Panc1 (cell line): ENCODE data around the gene RBM24. TPM values are rescaled to one million over a fixed set of nuclear protein-coding genes. Genes with fewer than 3 reads are reported as not detected.

ENCODE experiments used
- ATAC-seq: fragments of 200-7000 bp; cut with Tn5 transposase; 2 replicates; pipeline ENCODE4 v1.9.1; 2020; ENCODE audit warnings: mild to moderate bottlenecking, moderate library complexity
- BruUV-seq: library from RNA; stranded (reverse); fragments of 400-500 nt; replicated peaks from 2 replicates; lab custom pipeline; 2021; lab: Mats Ljungman, UMichigan
- CTCF ChIA-PET: fragments of 300-600 bp; sonication (Branson Sonifier 250); formaldehyde crosslinking; loops from one replicate; lab custom pipeline; 2022; ENCODE audit warnings: antibody characterized with exemption; lab: Charles Lee
- POLR2A ChIA-PET: fragments of 300-600 bp; sonication (Branson Sonifier 250); formaldehyde crosslinking; loops from one replicate; lab custom pipeline; 2022; ENCODE audit warnings: antibody characterized with exemption; lab: Charles Lee
- DNase-seq: peaks from one replicate; pipeline ENCODE4 v3.0.0-alpha.2; 2010; ENCODE audit warnings: low read depth, low spot score
- H3K27ac ChIP-seq: 2 replicates; pipeline ENCODE4 v1.5.1; 2011; ENCODE audit warnings: mild to moderate bottlenecking, low read length, inconsistent platforms
- H3K27me3 ChIP-seq: fragments of 200-500 bp; sonication (Bioruptor generic); 2 replicates; pipeline ENCODE4 v1.6.0; 2014; ENCODE audit warnings: low read length, inconsistent platforms; ENCODE audit not compliant: control insufficient read depth, insufficient read depth
- H3K36me3 ChIP-seq: fragments of 200-500 bp; sonication (Bioruptor generic); 2 replicates; pipeline ENCODE4 v1.5.1; 2014; ENCODE audit warnings: inconsistent platforms, mild to moderate bottlenecking, low read length, moderate library complexity; ENCODE audit not compliant: control insufficient read depth, insufficient read depth
- H3K4me1 ChIP-seq: 2 replicates; pipeline ENCODE4 v1.5.1; 2011; ENCODE audit warnings: inconsistent platforms, mild to moderate bottlenecking, low read length, moderate library complexity; ENCODE audit not compliant: control insufficient read depth, insufficient read depth
- H3K4me3 ChIP-seq, 2 experiments: 2 replicates each; pipeline ENCODE4 v1.5.1; 2011 to 2012; ENCODE audit warnings: low read depth in 2 of 2, low read length in 2 of 2, mild to moderate bottlenecking in 2 of 2, inconsistent platforms in 1 of 2, moderate library complexity in 1 of 2
- H3K9me3 ChIP-seq: fragments of 200-500 bp; sonication (Bioruptor generic); 2 replicates; pipeline ENCODE4 v1.5.1; 2014; ENCODE audit warnings: low read depth, mild to moderate bottlenecking, inconsistent platforms, low read length, moderate library complexity; ENCODE audit not compliant: control insufficient read depth, insufficient read depth
- CTCF ChIP-seq: fragments of 450-650 bp; IDR thresholded peaks from 2 replicates; pipeline ENCODE4 v1.5.1; 2017; ENCODE audit warnings: mild to moderate bottlenecking
- POLR2AphosphoS5 ChIP-seq: IDR thresholded peaks from 2 replicates; pipeline ENCODE4 v1.6.1; 2012; ENCODE audit warnings: mild to moderate bottlenecking, low read depth, low read length, moderate library complexity
- REST ChIP-seq, 2 experiments: IDR thresholded peaks; 2 replicates each; pipeline ENCODE4 v1.6.1; 2011 to 2012; ENCODE audit warnings: low read depth in 2 of 2, control low read depth in 1 of 2, low read length in 1 of 2, mild to moderate bottlenecking in 1 of 2, moderate library complexity in 1 of 2; ENCODE audit not compliant: insufficient read depth in 1 of 2
- SIN3A ChIP-seq: IDR thresholded peaks from 2 replicates; pipeline ENCODE4 v1.6.1; 2012; ENCODE audit warnings: low read depth, mild to moderate bottlenecking, low read length, moderate library complexity, borderline replicate concordance; ENCODE audit not compliant: insufficient read depth
- TCF7L2 ChIP-seq: IDR thresholded peaks from 2 replicates; pipeline ENCODE4 v1.6.1; 2011; ENCODE audit warnings: mild to moderate bottlenecking, low read depth, low read length, inconsistent platforms
- in situ Hi-C: cut with HindIII; loops from 2 replicates; pipeline ENCODE4 v1.10.0; 2016; ENCODE audit warnings: low sequenced_read_pairs, low pct_unique_long_range_greater_than_20kb
- intact Hi-C: fragments of 100-400 bp; cut with micrococcal nuclease; formaldehyde crosslinking; loops from one replicate; pipeline ENCODE4 v1.10.0; 2022; ENCODE audit not compliant: unreplicated experiment
- total RNA-seq: library from RNA; stranded (reverse); gene quantifications from one replicate; pipeline ENCODE4 v1.2.1, GENCODE V29; 2021; ENCODE audit not compliant: unreplicated experiment

The RBM24 gene
- total RNA-seq, 1 experiment from 2014 or later = 23.0 TPM

- Histone ChIP-seq H3K27ac (no peak overlapping the region), H3K9me3 (no peaks in the 10 kb centered on the region), H3K4me1 (no peaks in the 10 kb centered on the region), H3K27me3 (no peaks in the 10 kb centered on the region), H3K36me3 (no peaks in the 10 kb centered on the region), H3K4me3 (no peak overlapping the region)
- TF ChIP-seq SIN3A (no peak), REST (IDR thresholded peaks at IDR 0.05; ENCODE audit: insufficient read depth in 1 of 2, low read depth in 2 of 2, low read length in 1 of 2) (no peak), POLR2AphosphoS5 (no peak), TCF7L2 (no peak), CTCF (no peak)
- DNase-seq (no peak), ATAC-seq (no peak)
- POLR2A ChIA-PET = no interaction called here
- intact Hi-C loops (no loop called here), in situ Hi-C loops (no loop called here)
- BruUV-seq = no TSS peak
- CTCF ChIA-PET = no interaction called here
Measured at GRCh38 chr6:17268114-17268513, 13.0 kb upstream of the RBM24 start.

GRCh38 chr6:17269840-17270239 is 11.3 kb upstream of the RBM24 start:
- in situ Hi-C loops = no loop called here
- ChIA-PET CTCF (no interaction called here), POLR2A (no interaction called here)
- Histone ChIP-seq H3K36me3 (no peaks in the 10 kb centered on the region), H3K27ac (no peak overlapping the region), H3K4me1 (no peaks in the 10 kb centered on the region), H3K27me3 (no peaks in the 10 kb centered on the region), H3K9me3 (no peaks in the 10 kb centered on the region), H3K4me3 (no peak overlapping the region)
- DNase-seq = no peak
- BruUV-seq = no TSS peak
- intact Hi-C loops = no loop called here
- no peak for TF ChIP-seq POLR2AphosphoS5
- no peak for TF ChIP-seq REST (IDR thresholded peaks at IDR 0.05; ENCODE audit: insufficient read depth in 1 of 2, low read depth in 2 of 2, low read length in 1 of 2)
- no peak for TF ChIP-seq CTCF
- TF ChIP-seq TCF7L2 = no peak
- TF ChIP-seq SIN3A = no peak
- ATAC-seq = no peak
